Mucosa of descending colon (tissue), 3 donors: Measurements from ENCODE around the gene RAP2A. TPM values are rescaled to one million over a fixed set of nuclear protein-coding genes. Genes with fewer than 3 reads are reported as not detected.

Experiments used
- ATAC-seq: fragments of 200-7000 bp; cut with Tn5 transposase; one replicate; pipeline ENCODE4 v1.9.1; 2020; ENCODE audit warnings: mild to moderate bottlenecking, moderate library complexity
- DNase-seq, 3 donors: peaks; one replicate each; pipeline ENCODE4 v3.0.0-alpha.2; 2020
- H3K36me3 ChIP-seq: fragments of 200-600 bp; one replicate; pipeline ENCODE4 v1.8.0; 2021; ENCODE audit warnings: low read depth, mild to moderate bottlenecking
- H3K4me1 ChIP-seq: fragments of 200-600 bp; one replicate; pipeline ENCODE4 v1.8.0; 2021; ENCODE audit warnings: low read depth, mild to moderate bottlenecking
- H3K4me3 ChIP-seq: fragments of 200-600 bp; one replicate; pipeline ENCODE4 v1.8.0; 2021; ENCODE audit warnings: mild to moderate bottlenecking
- H3K9me3 ChIP-seq: fragments of 200-600 bp; one replicate; pipeline ENCODE4 v1.8.0; 2021; ENCODE audit warnings: mild to moderate bottlenecking
- intact Hi-C, 2 donors: fragments of 100-400 bp; cut with DNase I in 1 of 2; cut with micrococcal nuclease in 1 of 2; formaldehyde crosslinking; loops; one replicate each; pipeline versions ENCODE4 v1.11.0 to v1.11.1; 2022; cut with DNase I, micrococcal nuclease
- total RNA-seq, 3 donors: library from RNA; stranded (reverse); fragmentation: NEBNext Ultra II Directional in 2 of 3; extraction: Animal tissue kit (Norgen Biotek cat#: 25700) in 2 of 3; gene quantifications; one replicate each; pipeline versions ENCODE4 v1.2.1 to v1.2.4, GENCODE V29; 2021 to 2023
- TF ChIP-seq, protein P1 (sequence below): fragments of 200-600 bp; IDR thresholded peaks from one replicate; pipeline ENCODE4 v1.8.0; 2022; ENCODE audit warnings: antibody characterized with exemption, mild to moderate bottlenecking
- donor health status: DM: no; HTN: no; CAD: no; lungs with moderate emphysema.
- donor health status: DM: no; HTN: no; CAD: no.
- donor health status: DM: no; HTN: yes; CAD: no.

RAP2A gene
- total RNA-seq, 3 donors from 2014 or later, result 25.5 to 32.5 (median 29.8) TPM

DNA sequence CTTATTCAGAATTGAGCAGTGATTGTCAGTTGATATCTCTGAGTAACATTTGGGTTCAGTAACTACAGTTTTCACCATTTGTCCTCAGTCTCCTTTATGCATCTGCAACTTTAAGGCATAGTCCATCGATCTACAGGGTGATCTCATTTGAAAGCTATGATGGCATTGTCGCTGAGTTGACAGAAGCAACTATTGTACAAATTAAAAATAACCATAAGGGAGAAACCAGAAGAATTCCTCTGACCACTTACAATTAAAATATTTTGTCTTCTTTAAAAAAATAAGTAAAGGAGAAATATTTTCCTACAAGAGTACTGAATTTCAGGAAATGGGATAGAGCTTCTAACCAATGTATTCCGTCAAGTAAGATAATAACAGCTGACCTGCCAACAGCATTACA is 30.6 kb downstream of the RAP2A start:
- intact Hi-C loops, result no loop called here
- ATAC-seq, result no peak

DNA sequence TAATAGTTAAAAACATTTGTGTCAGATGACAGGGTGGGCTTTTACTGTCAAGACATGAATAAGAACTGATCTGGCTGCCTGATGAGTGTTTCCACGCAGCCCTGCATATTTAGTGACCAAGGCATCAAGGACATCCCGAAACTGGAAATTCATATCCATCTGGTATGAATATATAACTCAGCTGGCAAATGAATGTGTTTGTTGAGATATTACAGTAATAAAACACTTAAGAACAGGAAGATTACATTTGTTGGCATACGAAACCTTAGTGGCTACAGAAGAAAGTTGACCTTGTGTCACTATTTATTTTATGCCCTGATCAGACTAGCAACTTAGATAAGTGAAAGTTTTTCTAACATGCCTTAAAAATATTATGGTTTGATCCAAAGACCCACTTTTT is 32.8 kb downstream of the RAP2A start:
- DNase-seq (no peak), ATAC-seq (peak; percentile 67)
- TF ChIP-seq, protein P1, sequence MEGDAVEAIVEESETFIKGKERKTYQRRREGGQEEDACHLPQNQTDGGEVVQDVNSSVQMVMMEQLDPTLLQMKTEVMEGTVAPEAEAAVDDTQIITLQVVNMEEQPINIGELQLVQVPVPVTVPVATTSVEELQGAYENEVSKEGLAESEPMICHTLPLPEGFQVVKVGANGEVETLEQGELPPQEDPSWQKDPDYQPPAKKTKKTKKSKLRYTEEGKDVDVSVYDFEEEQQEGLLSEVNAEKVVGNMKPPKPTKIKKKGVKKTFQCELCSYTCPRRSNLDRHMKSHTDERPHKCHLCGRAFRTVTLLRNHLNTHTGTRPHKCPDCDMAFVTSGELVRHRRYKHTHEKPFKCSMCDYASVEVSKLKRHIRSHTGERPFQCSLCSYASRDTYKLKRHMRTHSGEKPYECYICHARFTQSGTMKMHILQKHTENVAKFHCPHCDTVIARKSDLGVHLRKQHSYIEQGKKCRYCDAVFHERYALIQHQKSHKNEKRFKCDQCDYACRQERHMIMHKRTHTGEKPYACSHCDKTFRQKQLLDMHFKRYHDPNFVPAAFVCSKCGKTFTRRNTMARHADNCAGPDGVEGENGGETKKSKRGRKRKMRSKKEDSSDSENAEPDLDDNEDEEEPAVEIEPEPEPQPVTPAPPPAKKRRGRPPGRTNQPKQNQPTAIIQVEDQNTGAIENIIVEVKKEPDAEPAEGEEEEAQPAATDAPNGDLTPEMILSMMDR, result no peak
- H3K36me3 ChIP-seq, result no peaks in the 10 kb centered on the region
- no peaks in the 10 kb centered on the region for H3K9me3 ChIP-seq
- peaks cover 5% of the 10 kb centered on the region for H3K4me1 ChIP-seq
- intact Hi-C loops, result no loop called here
- no peak overlapping the region for H3K4me3 ChIP-seq

More for the DNA sequence above, 30.6 kb downstream of the RAP2A start:
- no peak for DNase-seq
- Histone ChIP-seq H3K4me1 (peaks cover 5% of the 10 kb centered on the region), H3K4me3 (no peak overlapping the region), H3K9me3 (no peaks in the 10 kb centered on the region), H3K36me3 (no peaks in the 10 kb centered on the region)
- TF ChIP-seq, protein P1, result no peak

DNA sequence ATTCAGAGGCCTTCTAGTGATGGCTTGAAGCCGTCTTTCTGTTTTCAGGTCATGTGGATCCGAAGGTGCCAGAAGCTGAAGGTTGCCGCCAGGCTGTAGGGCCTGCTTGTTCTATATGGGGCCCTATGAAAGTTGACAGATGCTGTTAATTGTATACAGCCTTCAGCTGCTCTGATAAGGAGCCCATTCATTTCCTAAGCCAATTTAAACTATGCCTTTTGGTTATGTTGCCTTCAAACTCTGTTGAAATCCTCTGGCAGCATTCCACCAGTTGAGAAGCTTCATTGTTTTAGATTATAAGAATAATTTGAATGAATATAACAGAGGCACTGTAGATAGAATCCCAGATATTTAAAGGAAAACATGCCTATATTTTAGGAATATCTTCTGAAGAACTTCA is 34.4 kb downstream of the RAP2A start:
- DNase-seq, result no peak
- no peak for ATAC-seq
- Histone ChIP-seq H3K9me3 (no peaks in the 10 kb centered on the region), H3K36me3 (no peaks in the 10 kb centered on the region), H3K4me1 (peaks cover 5% of the 10 kb centered on the region), H3K4me3 (no peak overlapping the region)
- intact Hi-C loops, result no loop called here
- TF ChIP-seq, protein P1, result no peak

DNA sequence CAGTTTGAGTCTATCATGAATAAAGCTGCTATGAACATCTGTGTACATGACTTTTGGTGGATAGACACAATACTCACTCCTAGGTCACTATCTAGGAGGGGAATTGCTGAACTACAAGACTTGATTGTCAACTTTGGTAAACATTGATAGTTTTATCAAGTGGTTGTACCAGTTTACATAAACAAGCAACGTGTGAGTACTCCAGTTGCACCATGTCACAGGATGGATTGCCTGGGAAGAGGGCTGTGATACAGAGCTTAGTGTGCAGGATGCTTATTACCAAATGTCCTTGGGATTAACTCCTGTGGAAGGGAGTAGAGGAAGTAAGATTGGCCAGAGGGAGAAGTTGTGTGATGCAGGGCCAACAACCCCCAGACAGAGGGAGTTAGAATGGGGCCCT is 37.7 kb downstream of the RAP2A start:
- no peak overlapping the region for H3K4me3 ChIP-seq
- DNase-seq, result no peak
- peaks cover 3% of the 10 kb centered on the region for H3K4me1 ChIP-seq
- intact Hi-C loops, result no loop called here
- H3K36me3 ChIP-seq, result no peaks in the 10 kb centered on the region
- H3K9me3 ChIP-seq, result no peaks in the 10 kb centered on the region
- no peak for ATAC-seq
- TF ChIP-seq, protein P1, result no peak

DNA sequence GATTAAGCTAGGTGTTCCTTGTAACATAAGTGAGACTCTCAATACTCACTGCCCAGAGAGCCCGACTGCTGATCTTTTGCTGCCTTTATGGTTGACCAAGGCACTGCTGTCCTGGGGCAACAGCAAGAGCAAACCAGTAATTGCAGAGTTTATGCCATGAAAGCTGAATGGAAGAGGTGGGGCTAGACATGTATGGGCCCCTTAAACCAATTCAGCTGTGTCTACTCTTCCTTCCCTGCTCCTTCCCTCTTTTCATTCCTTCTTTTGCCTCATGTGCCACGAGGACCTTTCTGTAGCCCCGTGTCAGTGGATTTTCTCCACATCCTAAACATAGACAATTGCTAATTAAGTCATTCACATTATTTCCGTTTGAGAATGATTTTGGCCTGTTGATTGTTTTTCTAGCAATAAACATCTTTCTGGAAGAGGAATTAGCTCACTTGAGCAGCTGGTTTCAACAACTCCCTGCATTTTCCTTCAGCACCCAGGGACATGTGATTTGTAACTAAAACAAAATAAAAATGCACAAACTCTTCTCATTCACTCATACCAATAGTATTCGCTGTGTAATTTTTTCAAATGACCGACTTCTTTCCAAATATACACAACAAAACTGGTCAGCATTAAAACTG is 40.5 kb downstream of the RAP2A start:
- peak; percentile 22 for ATAC-seq
- H3K4me1 ChIP-seq, result no peaks in the 10 kb centered on the region
- no peaks in the 10 kb centered on the region for H3K9me3 ChIP-seq
- TF ChIP-seq, protein P1, result no peak
- DNase-seq, result no peak
- no peaks in the 10 kb centered on the region for H3K36me3 ChIP-seq
- intact Hi-C loops, result no loop called here
- H3K4me3 ChIP-seq, result no peak overlapping the region

DNA sequence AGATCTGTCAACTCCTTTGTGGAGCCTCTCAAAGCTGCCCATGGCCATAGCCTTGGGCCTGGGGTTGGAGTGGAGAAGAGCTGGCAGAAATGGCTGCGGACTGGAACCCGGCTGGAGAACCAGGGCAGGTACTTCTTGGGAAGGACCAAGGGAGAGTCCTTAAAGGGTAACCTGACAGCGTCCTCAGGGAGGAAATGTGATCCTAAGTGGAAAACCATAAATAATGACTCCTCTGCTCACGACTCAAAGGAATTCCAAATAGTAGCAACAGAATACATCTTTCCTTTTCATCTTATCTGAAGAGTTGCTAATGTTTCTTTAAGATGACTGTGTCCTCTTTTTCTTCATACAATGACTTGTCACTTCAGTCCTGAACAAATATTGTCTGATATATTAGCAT is 41.0 kb downstream of the RAP2A start:
- intact Hi-C loops, result no loop called here
- Histone ChIP-seq H3K4me3 (no peak overlapping the region), H3K4me1 (no peaks in the 10 kb centered on the region), H3K9me3 (no peaks in the 10 kb centered on the region), H3K36me3 (no peaks in the 10 kb centered on the region)
- DNase-seq (no peak), ATAC-seq (no peak)
- TF ChIP-seq, protein P1, result no peak
